Stimulated activated naive CD8-positive, alpha-beta T cell treated with anti-CD3 and anti-CD28 coated beads, Interleukin-15, Interleukin-2, amounts not matched to agents 100 ng/mL and 50 ng/mL, for 24 hours (primary cell): ENCODE measurements around the gene ACOX2.

Source experiments
- H3K27ac Mint-ChIP-seq: one replicate; pipeline ENCODE4 v1.8.0; 2021; ENCODE audit warnings: mild to moderate bottlenecking, mixed read lengths
- H3K27me3 Mint-ChIP-seq: one replicate; pipeline ENCODE4 v1.8.0; 2021; ENCODE audit warnings: mixed read lengths
- H3K36me3 Mint-ChIP-seq: one replicate; pipeline ENCODE4 v1.8.0; 2021; ENCODE audit warnings: low read depth, mixed read lengths
- H3K4me1 Mint-ChIP-seq: one replicate; pipeline ENCODE4 v1.8.0; 2021; ENCODE audit warnings: low read depth, mixed read lengths
- H3K4me3 Mint-ChIP-seq: one replicate; pipeline ENCODE4 v1.8.0; 2021; ENCODE audit warnings: mild to moderate bottlenecking, mixed read lengths
- H3K9me3 Mint-ChIP-seq: one replicate; pipeline ENCODE4 v1.8.0; 2021; ENCODE audit warnings: mixed read lengths

The ACOX2 gene

DNA sequence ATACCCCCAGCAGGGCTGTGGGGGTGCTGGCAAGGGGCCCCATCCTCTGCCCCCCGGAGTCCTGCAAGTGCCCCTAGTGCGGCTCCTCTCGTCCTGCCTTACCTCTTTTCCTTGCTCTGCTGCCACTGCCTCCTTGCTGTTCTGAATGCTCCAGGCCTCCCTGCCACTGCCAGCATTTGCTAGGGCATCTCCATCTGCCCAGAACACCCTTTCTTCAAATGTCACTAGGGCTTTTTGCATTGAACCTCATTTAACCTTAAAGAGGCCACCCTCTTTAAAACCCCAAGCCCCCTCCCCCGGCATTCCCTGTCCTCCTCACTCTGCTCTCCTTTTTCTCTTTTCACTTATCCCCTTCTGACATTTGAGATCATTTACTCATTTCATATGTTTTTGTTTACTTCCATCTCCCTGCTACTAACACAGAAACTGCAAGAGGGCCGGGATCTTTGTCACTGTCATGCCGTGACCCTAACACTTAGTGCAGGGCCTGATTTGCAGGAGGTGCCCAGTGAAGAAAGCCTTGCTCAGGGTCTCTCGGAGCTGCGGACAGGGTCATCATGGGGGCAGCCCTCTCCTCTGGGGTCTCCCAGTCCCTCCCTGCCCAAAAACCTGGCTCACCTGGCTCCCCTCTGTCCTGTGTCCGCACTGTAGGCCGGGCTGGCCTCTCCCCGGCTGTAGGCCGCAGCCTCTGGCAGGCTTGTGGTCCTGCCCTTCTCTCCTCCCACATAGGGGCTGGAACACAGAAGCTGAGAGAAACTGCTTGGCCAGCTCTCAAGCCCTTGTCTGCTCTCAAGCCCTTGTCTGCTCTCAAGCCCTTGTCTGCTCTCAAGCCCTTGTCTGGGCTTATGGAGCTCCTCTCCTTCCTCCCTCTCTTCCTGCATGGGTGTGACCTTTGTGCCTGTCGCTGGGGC is at the start of gene ACOX2:
TSS of gene ACOX2 (minus strand) at position 690 of the 911 bp plus-strand sequence. CDS start 2,084 bp downstream, outside the sequence.
- H3K36me3 Mint-ChIP-seq: no peaks in the 10 kb centered on the region
- H3K27me3 Mint-ChIP-seq: no peaks in the 10 kb centered on the region
- no peak within 1 kb of the TSS for H3K4me3 Mint-ChIP-seq
- peaks cover 14% of the 10 kb centered on the region for H3K4me1 Mint-ChIP-seq
- H3K9me3 Mint-ChIP-seq: no peaks in the 10 kb centered on the region
- H3K27ac Mint-ChIP-seq: no peak within 1 kb of the TSS

DNA sequence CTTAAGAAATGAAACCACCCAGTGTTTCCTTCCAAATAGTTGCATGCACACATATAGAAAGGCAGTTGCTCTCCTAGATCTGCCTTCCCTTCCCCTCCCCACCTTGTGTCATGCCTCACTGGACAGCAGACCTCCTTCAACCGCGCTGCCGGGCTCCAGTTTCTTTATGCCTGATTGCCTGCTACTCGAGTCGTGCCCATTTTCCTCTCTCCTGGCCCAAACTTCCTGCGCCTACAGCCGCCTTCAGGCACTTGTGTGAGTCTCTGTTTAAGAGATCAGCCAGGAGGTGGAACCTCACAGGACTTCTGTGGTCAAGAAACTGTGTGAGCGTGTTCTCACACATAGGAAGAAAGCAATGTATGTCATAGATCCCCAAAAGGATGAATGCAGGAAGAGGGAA is 49.0 kb upstream of the ACOX2 start:
- Mint-ChIP-seq H3K27me3 (peaks cover 51% of the 10 kb centered on the region), H3K36me3 (no peaks in the 10 kb centered on the region), H3K27ac (no peak overlapping the region), H3K4me3 (peak overlapping the region; percentile 85), H3K4me1 (peaks cover 22% of the 10 kb centered on the region), H3K9me3 (no peaks in the 10 kb centered on the region)

DNA sequence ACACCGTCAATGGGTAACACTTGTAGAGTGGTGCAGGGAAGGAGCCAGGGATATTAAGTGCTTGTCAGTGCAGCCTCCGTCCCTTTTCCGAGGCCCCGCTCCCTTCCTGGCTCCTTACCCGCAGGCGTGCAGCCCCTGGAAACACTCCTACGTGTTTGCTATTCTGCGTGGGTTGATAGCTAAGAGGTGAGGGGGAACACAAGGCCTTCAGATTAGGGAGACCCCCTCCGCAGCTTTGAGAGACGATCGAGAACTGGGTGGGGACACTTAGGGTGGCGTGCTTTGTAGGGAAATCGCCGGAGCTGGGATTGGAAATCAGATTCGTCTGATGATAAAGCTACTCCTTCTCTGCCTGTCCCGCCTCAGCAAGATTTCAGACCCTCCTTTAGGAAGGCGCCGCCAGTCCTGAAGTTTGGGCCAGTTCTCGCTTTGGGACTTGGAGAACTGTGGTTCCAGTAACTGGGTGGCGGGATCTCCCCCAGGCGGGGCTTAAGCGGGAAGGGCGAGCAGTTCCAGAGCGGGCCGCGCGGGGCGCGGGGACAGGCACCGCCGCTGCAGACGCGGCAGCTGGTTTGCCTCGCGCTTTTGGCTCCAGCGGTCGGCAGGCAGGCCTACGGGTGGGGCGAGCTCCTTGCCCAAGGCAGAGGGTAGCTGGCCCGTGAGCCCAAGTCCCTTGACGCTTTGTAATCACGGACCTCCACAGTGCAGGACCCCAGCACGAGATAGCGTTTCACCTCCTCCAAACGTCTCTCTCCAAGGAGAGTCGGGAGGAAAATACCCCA is 48.2 kb upstream of the ACOX2 start:
- peak overlapping the region; percentile 45 for H3K27ac Mint-ChIP-seq
- H3K4me1 Mint-ChIP-seq: peaks cover 22% of the 10 kb centered on the region
- no peaks in the 10 kb centered on the region for H3K9me3 Mint-ChIP-seq
- no peaks in the 10 kb centered on the region for H3K36me3 Mint-ChIP-seq
- H3K4me3 Mint-ChIP-seq: peak overlapping the region; percentile 85
- peaks cover 51% of the 10 kb centered on the region for H3K27me3 Mint-ChIP-seq

DNA sequence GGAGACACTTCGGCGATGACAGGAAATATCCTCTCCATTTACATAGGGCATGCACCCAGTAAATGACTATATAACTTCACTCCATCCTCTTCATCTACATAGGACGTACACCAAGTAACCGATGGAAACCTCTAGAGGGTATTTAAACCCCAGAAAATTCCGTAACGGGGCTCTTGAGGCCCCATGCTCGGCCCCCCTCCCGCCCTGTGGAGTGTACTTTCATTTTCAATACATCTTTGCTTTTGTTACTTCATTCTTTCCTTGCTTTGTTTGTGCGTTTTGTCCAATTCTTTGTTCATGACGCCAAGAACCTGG is 47.7 kb upstream of the ACOX2 start:
- peaks cover 51% of the 10 kb centered on the region for H3K27me3 Mint-ChIP-seq
- H3K36me3 Mint-ChIP-seq: no peaks in the 10 kb centered on the region
- H3K9me3 Mint-ChIP-seq: no peaks in the 10 kb centered on the region
- peak overlapping the region; percentile 45 for H3K27ac Mint-ChIP-seq
- peaks cover 22% of the 10 kb centered on the region for H3K4me1 Mint-ChIP-seq
- peak overlapping the region; percentile 85 for H3K4me3 Mint-ChIP-seq

DNA sequence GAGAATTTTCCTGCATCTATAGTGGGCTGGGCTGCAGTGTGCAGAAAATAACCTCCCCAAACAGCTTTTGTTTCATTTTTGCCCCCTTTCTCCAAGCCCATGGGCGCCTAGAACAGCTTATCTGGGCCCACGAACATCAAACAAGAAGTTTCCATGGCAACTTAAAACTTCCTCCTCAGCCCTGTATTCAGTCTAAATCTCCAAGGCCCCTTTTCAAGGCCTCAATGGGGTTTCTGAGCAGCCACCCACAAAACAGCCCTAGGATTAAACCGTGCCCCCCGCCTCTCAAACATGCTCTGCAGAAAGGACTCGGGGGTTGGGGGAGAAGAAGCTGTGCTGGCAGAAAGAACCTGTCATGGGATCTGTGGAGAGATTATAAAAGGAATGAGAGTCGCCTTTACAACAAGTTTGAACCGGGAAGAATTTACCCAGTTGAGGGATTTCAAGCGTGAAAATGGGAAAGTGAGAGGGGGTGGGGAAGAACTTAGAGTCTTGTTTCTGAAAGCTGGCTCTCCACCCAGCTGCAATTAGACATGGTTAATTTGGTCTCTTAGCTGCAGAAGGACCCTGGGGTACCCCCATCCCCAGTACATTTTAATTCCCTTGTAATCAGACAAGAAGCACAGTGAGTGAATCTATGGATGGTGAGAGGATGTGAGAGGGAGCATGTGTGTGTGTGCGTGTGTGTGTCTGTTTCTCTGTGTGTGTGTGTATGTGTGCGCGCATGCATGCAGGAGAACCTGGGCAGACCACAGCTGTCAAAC is 44.5 kb upstream of the ACOX2 start:
- H3K27ac Mint-ChIP-seq: no peak overlapping the region
- H3K4me1 Mint-ChIP-seq: peaks cover 21% of the 10 kb centered on the region
- H3K27me3 Mint-ChIP-seq: peaks cover 32% of the 10 kb centered on the region
- no peaks in the 10 kb centered on the region for H3K36me3 Mint-ChIP-seq
- no peak overlapping the region for H3K4me3 Mint-ChIP-seq
- H3K9me3 Mint-ChIP-seq: no peaks in the 10 kb centered on the region

DNA sequence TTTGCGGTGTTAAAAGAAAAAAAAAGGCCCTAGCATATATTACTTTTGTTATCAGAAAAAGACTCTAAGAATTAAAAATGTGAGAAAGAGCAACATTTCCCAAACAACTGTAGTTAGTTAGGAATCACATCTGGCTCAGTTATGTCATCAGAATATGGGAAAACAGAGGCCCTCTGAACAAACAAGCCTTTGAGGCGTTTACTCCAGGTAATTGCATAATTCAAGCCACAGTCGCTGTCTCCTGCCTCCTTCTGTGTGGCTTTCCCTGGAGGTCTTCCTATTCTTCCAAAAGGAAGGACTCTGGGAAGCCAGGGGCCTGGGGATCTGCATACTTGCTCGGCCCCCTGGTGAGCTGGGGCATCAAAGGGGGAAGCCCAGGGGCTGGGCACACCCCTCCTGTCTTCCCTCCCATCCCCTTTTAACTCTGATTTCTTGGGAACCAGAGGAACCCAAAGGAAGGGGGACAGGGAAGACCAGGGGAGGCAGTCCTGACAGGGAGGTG is 43.9 kb upstream of the ACOX2 start:
- H3K4me1 Mint-ChIP-seq: peaks cover 15% of the 10 kb centered on the region
- H3K4me3 Mint-ChIP-seq: no peak overlapping the region
- peaks cover 25% of the 10 kb centered on the region for H3K27me3 Mint-ChIP-seq
- H3K36me3 Mint-ChIP-seq: no peaks in the 10 kb centered on the region
- no peak overlapping the region for H3K27ac Mint-ChIP-seq
- H3K9me3 Mint-ChIP-seq: no peaks in the 10 kb centered on the region

DNA sequence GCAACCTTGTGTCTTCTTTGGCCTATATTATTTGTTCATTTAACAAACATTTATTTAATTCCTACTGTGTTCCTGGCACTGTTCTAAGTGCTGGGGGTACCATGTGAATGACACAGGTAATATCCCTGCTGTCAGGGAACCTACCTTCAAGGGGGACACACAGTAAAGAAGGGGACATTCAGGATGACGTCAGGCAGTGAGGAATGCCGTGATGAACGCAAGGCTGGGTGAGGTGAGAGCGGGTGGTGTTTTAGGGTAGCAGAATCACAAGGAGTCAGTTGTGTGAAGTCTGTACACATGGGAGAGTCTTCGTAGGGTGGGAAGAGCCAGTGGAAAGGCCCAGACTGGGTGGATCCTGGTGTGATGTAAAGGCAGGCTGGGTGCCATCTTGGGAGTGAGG is 41.9 kb upstream of the ACOX2 start:
- Mint-ChIP-seq H3K27ac (no peak overlapping the region), H3K36me3 (no peaks in the 10 kb centered on the region), H3K27me3 (peaks cover 5% of the 10 kb centered on the region)

DNA sequence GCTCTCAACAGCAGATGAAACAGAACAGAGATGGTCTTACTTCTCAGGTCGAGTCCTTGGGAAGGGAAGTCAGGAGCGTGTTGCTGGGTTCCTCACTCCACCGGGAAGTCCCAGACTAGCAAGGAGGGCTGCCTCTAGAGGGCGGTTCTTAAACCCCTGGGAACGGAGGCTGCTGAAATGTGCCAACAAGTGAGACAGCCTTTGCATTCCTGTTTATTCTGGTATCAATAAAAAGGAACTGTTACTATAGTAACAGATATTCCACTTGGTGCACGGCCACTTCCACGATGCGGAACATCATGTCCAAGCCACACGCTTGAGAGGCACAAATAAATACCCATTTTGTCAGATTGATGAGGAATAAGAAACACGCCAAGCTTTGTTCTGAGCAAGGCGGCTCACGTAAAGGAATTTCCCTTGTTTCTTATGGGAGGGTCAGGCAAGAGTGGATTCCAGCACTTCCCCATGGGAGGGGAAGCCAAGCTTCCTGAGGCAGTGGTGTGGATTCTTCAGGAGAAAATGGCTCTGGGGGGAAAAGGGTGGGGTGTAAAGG is 40.4 kb upstream of the ACOX2 start, which contains the start of gene FAM107A:
TSS of gene FAM107A (minus strand) at position 123 of the 553 bp plus-strand sequence. CDS start 7,531 bp downstream, outside the sequence.
- Mint-ChIP-seq H3K4me1 (no peaks in the 10 kb centered on the region), H3K4me3 (no peak within 1 kb of the TSS), H3K9me3 (no peaks in the 10 kb centered on the region), H3K27ac (no peak within 1 kb of the TSS), H3K36me3 (no peaks in the 10 kb centered on the region), H3K27me3 (peaks cover 3% of the 10 kb centered on the region)

More for the DNA sequence above, 41.9 kb upstream of the ACOX2 start:
- Mint-ChIP-seq H3K4me3 (no peak overlapping the region), H3K4me1 (no peaks in the 10 kb centered on the region), H3K9me3 (no peaks in the 10 kb centered on the region)

DNA sequence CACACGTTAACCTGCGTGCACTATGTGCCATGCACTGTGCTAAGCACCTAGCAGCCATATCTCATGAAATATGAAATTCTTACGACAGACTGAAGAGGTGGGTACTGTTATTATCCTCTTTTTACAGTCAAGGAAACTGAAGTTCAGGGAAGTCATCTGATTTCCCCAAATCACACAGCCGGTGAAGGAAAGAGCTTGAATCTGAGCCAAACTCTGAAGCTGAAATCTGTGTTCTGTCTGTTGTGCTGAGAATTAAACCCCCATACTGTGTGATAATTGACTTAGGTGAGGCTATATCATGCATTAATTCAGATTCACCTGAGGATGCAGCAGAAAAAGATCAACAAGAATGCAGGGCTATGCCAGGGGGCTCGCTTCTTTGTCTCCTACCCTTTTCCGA is 39.7 kb upstream of the ACOX2 start:
- Mint-ChIP-seq H3K27me3 (peaks cover 3% of the 10 kb centered on the region), H3K4me1 (no peaks in the 10 kb centered on the region), H3K27ac (no peak overlapping the region), H3K4me3 (no peak overlapping the region), H3K36me3 (no peaks in the 10 kb centered on the region), H3K9me3 (no peaks in the 10 kb centered on the region)

DNA sequence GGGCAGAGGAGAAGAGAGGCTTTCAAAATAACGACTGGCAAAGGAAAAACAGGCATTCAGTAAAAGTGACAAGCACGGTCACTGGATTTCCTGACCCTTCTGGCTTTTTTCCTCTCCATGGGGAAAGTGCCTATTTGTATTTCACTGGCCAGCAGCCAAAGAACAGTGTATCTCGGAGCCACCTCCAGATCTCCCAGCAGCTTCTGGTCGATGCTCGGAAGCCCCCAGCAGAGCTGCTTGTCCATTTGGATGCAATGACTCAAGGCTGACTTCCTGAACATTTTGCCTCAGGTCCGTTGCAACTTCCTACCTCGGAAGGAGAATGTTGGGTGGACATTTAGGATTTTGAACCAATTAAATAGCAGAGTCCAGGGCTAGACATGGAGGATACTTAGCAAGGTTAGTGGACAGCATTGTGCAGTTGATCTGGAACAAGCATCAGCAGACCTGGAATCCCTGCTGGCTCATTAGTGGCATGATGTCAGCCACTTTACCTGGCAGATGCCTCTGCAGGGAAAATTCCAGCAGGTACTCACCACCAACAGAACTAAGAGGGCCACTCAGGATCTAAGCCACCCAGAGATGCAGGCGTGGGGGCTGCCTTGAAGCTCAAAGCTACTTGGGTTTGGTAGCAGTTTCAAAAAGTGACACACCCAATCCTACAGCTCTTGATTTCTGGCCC is 39.1 kb upstream of the ACOX2 start:
- Mint-ChIP-seq H3K36me3 (no peaks in the 10 kb centered on the region), H3K27ac (no peak overlapping the region), H3K4me1 (no peaks in the 10 kb centered on the region), H3K4me3 (no peak overlapping the region), H3K27me3 (peaks cover 3% of the 10 kb centered on the region), H3K9me3 (no peaks in the 10 kb centered on the region)

DNA sequence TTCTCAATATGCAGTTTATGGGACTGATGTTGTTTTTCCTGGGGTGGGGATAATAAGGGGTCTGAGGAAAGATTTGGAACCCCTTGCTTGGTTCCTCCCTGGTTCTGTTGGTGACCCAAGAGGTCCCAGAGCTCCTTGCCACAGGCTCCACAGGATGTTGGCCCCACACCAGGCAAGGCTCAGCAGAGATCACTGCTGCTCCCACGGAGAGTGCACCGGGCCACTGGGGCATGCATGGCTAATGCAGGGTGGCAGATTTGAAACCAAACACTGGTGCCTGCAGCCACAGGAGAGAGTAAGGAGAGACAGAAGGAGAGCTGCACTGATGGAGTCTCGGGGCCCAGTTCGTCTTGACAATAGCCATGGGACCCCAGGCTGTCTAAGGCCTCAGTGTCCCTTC is 37.7 kb upstream of the ACOX2 start:
- Mint-ChIP-seq H3K4me1 (no peaks in the 10 kb centered on the region), H3K4me3 (no peak overlapping the region), H3K27ac (no peak overlapping the region), H3K9me3 (no peaks in the 10 kb centered on the region), H3K27me3 (peaks cover 3% of the 10 kb centered on the region), H3K36me3 (no peaks in the 10 kb centered on the region)

DNA sequence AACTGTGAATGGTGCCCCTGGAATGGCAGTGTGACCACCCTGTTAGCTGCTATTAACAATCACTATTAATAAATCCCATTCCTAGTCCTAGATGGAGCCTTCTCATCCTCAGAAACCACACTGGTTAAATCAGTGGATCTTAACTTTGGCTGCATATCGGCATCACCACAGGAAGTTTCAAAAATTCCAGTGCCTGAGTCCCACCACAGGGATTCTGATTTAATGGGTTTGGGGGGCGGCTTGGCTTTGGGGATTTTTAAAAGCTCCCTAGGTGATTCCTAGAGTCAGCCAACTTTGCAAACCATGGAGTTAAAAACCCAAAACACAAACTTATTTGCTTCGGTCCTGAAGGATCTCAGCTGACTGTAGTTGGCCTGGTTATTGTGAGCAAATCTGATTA is 37.1 kb upstream of the ACOX2 start:
- H3K27ac Mint-ChIP-seq: no peak overlapping the region
- no peaks in the 10 kb centered on the region for H3K9me3 Mint-ChIP-seq
- no peaks in the 10 kb centered on the region for H3K36me3 Mint-ChIP-seq
- peaks cover 3% of the 10 kb centered on the region for H3K27me3 Mint-ChIP-seq
- no peak overlapping the region for H3K4me3 Mint-ChIP-seq
- no peaks in the 10 kb centered on the region for H3K4me1 Mint-ChIP-seq

DNA sequence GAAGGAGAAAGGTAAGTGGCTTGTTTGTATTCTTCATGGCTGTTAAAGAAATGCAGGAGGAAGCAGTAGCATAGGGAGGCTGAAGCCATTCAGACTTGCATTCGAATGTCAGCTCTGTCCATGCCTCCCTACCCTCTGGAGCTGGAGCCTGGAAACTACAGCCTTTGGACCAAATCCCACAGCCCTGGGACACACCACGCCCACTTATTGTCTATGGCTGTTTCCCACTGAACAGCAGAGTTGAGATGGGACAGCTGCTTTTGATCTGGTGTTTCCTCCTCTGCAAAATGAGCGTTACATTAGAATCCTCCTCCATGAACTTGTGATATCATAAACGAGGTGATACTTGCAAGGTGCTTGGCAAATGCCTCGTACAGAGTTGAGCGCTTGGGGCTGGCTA is 36.6 kb upstream of the ACOX2 start:
- H3K27me3 Mint-ChIP-seq: no peaks in the 10 kb centered on the region
- H3K27ac Mint-ChIP-seq: no peak overlapping the region
- H3K4me3 Mint-ChIP-seq: no peak overlapping the region
- no peaks in the 10 kb centered on the region for H3K36me3 Mint-ChIP-seq
- no peaks in the 10 kb centered on the region for H3K4me1 Mint-ChIP-seq
- H3K9me3 Mint-ChIP-seq: no peaks in the 10 kb centered on the region

DNA sequence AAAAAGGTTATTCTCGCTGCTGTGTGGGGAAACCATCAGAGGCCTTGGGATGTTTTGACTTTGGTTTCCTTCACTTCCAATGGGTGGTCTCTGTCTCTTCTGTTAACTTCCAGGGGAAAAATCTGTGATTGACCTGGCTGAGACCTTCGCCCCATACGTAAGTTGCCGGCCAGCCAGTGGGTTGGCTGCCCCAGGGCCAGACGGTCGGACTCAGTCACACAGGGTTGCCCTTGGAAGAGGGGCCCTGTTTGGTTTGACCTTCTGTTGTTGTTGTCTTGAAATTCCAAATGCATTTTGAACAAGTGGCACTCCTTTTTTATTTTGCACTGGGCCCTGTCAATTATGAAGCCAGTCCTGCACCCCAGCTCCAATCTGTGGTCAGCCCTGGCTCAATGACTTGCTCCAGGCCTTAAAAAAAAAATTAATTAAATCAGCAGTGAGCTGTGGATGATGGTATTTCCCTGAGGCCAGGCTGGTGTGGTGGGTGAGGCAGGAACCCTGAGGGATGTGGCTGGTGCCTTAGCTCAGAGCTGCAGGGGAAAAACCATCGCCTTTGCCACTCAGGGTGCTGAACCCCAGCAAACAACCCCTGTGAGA is 35.7 kb upstream of the ACOX2 start:
- no peaks in the 10 kb centered on the region for H3K9me3 Mint-ChIP-seq
- H3K4me3 Mint-ChIP-seq: no peak overlapping the region
- no peaks in the 10 kb centered on the region for H3K4me1 Mint-ChIP-seq
- no peak overlapping the region for H3K27ac Mint-ChIP-seq
- no peaks in the 10 kb centered on the region for H3K27me3 Mint-ChIP-seq
- H3K36me3 Mint-ChIP-seq: no peaks in the 10 kb centered on the region
